Measurements from ENCODE around the gene PSMD3.

Gene PSMD3

DNA sequence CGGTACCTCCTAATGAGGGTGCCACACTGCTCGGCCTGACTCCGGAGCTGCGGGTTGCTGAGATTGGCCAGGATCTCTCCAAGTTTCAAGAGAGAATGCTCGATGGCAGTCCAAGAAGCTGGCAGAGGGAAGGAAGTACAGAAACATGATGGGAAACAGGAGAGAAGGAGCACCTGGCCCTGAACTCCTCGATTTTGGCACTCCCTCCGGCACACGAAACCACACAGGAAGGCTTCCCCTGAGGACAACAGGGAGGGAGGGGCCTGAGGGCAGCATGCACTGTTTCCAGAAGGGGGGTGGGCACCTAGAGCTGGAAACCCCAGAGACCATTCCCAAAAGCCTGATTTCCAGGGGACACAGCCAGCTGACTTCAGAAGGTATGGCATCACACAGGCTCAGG, 52.7 kb downstream of the PSMD3 start:
- TF ChIP-seq, protein P1, sequence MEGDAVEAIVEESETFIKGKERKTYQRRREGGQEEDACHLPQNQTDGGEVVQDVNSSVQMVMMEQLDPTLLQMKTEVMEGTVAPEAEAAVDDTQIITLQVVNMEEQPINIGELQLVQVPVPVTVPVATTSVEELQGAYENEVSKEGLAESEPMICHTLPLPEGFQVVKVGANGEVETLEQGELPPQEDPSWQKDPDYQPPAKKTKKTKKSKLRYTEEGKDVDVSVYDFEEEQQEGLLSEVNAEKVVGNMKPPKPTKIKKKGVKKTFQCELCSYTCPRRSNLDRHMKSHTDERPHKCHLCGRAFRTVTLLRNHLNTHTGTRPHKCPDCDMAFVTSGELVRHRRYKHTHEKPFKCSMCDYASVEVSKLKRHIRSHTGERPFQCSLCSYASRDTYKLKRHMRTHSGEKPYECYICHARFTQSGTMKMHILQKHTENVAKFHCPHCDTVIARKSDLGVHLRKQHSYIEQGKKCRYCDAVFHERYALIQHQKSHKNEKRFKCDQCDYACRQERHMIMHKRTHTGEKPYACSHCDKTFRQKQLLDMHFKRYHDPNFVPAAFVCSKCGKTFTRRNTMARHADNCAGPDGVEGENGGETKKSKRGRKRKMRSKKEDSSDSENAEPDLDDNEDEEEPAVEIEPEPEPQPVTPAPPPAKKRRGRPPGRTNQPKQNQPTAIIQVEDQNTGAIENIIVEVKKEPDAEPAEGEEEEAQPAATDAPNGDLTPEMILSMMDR (IDR thresholded peaks at IDR 0.05; ENCODE audit: low read depth, low read length, missing control alignments): no peak
- no peak overlapping the region for H3K4me3 ChIP-seq (replicated peaks; ENCODE audit: low read depth, low read length)
- no peak for DNase-seq (ENCODE audit: extremely low read depth, low read depth)

DNA sequence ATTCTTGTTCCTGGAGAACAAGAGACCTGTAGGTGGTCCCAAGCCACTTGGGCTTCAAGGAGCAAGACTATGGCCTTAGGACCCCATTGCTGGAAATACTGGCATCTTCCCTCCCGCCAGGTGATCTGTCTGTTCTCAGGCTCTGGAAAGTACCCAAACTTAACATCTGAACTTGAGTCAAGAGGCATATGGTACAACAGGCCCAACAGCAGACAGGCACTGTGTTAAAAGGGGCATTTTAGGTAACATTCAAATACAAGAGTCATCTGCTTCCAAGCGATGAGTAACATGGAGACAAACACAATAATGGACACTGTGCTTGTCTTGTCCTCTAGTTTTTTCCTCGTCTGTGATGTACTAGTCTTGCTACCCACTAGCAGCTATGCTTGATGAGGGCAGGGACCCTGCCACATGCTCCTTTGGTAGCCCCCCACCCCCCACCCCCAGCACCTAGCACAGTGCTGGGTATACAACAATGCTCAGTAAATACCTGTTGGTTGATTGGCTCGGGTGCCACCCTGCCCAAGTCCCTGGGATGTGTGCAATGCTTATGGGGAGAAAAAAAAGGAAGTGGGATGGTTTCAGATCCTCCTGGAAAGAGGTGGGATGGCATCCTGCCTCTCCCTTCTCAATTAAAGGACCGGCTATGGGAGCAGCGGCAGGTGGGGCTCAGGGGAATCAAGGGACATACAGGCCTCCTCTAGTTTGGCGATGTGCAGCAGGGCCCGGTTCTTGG, 54.0 kb downstream of the PSMD3 start:
- TF ChIP-seq, protein P1 (IDR thresholded peaks at IDR 0.05; ENCODE audit: low read depth, low read length, missing control alignments): no peak
- DNase-seq (ENCODE audit: extremely low read depth, low read depth): no peak
- no peak overlapping the region for H3K4me3 ChIP-seq (replicated peaks; ENCODE audit: low read depth, low read length)

DNA sequence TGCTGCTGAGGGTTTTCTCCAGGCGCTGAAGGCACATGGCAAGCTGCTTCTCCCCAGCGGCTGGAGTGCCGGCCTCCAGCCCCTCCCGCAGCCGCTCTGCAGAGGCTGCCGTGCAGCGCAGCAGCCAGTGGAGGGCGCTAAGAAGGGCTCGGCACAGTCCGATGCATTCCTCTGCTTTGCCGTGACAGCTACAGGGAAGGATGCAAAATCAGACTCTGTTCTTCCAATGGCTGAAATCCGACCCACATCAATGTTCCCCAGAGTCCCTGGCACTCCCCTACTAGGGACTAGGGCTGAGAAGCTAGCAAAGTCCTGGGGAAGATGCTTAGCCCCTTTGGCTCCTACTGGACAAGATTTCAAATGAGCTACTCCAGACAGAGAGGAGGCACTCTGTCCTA, 54.6 kb downstream of the PSMD3 start:
- H3K4me3 ChIP-seq (replicated peaks; ENCODE audit: low read depth, low read length): no peak overlapping the region
- no peak for DNase-seq (ENCODE audit: extremely low read depth, low read depth)
- TF ChIP-seq, protein P1 (IDR thresholded peaks at IDR 0.05; ENCODE audit: low read depth, low read length, missing control alignments): peak; percentile 83

DNA sequence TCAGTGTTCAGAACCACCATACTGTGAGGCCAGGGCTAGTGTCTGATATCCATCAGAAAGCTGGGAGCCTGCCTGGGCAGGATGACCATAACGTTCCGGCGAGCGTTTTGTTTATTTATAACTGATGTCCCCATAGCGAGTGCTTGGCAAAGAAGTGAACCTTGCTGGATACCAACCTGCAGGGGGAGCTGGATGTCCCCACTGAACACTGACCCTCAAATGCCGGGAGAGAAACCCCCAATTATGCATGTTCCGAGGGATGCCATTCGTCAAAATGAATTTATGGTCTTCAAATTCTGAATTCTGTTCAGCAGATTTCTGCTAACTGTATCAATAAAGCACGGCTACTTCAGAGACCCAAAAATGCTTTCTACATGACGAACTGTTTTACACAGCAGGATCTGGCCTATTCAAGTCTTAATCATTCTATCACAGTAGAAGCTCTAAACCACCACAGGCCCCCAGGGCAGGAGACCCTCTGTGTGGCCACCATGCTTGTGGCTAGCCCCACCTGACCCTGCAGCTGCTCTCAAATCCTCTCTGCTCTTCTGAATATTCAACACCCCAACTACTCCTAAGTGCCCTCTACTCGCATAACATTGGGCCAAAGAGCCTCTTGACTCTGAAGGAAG, 58.4 kb downstream of the PSMD3 start:
- TF ChIP-seq, protein P1 (IDR thresholded peaks at IDR 0.05; ENCODE audit: low read depth, low read length, missing control alignments): peak; percentile 85
- peak; percentile 72 for DNase-seq (ENCODE audit: extremely low read depth, low read depth)
- no peak overlapping the region for H3K4me3 ChIP-seq (replicated peaks; ENCODE audit: low read depth, low read length)

DNA sequence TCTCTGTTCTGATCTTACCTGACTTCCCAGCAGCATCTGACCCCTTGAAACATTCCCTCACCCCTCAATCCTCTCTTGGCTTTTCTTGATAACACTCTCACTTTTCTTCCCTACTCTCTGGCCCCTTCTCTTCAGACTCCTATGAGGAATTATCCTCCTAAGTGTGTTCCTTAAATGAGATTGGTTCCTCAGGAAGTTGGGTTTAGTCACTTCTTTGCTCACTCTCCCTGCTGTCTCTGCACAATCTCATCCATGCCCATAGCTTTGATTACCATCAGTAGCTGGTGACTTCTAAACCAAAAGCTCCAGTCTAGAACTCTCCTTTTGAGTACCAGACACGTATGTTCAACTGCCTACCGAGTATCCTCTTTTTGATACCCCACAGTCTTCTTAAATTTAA, 60.6 kb downstream of the PSMD3 start:
- DNase-seq (ENCODE audit: extremely low read depth, low read depth): no peak
- TF ChIP-seq, protein P1 (IDR thresholded peaks at IDR 0.05; ENCODE audit: low read depth, low read length, missing control alignments): no peak
- H3K4me3 ChIP-seq (replicated peaks; ENCODE audit: low read depth, low read length): no peak overlapping the region
